ENCODE measurements around the gene GATC. TPM values are rescaled to one million over a fixed set of nuclear protein-coding genes. Genes with fewer than 3 reads are reported as not detected.

GATC gene
- total and polyA plus RNA-seq, 2 donors (not counting 3 experiments of a cell fraction or from before 2014, with no cell fraction given), result 13.0 to 28.8 TPM

GRCh38 chr12:120412421-120412820 is 33.8 kb upstream of the GATC start:
- TF ChIP-seq POLR2AphosphoS5 (IDR thresholded peaks at IDR 0.05; ENCODE audit: insufficient read depth, low read depth, low read length) (no peak), POLR2A (IDR thresholded peaks at IDR 0.05; ENCODE audit: low read depth, low read length) (no peak), JUN (IDR thresholded peaks at IDR 0.05; ENCODE audit: borderline replicate concordance, insufficient read depth, insufficient read length, low read depth) (no peak), MYC (IDR thresholded peaks at IDR 0.05; ENCODE audit: low read depth, low read length) (no peak), CTCF (IDR thresholded peaks at IDR 0.05; ENCODE audit: extremely low read depth in 1 of 2, insufficient read depth in 1 of 2, low read depth in 1 of 2, low read length in 2 of 2) (no peak), GATA2 (IDR thresholded peaks at IDR 0.05; ENCODE audit: insufficient read depth, insufficient read length, low read depth, low read length) (no peak), EZH2 (IDR thresholded peaks at IDR 0.05; ENCODE audit: borderline replicate concordance, low read depth, low read length, severe bottlenecking) (no peak), FOS (IDR thresholded peaks at IDR 0.05; ENCODE audit: borderline replicate concordance, insufficient read depth, low read length) (no peak), MAX (IDR thresholded peaks at IDR 0.05; ENCODE audit: insufficient read depth, insufficient read length) (no peak)
- H3K9me1 ChIP-seq (replicated peaks; ENCODE audit: control insufficient read depth, extremely low read depth, insufficient read depth, low read length), result no peaks in the 10 kb centered on the region
- no peak overlapping the region for H3K4me3 ChIP-seq (replicated peaks in 1 of 3; ENCODE audit: insufficient read depth in 1 of 3, low read depth in 1 of 3, low read length in 3 of 3)
- DNase-seq (ENCODE audit: low read depth, low spot score) (no peak), FAIRE-seq (no peak)
- H3K9ac ChIP-seq (replicated peaks; ENCODE audit: extremely low read depth, insufficient read depth, low read length), result no peak overlapping the region
- CTCF ChIA-PET, result no interaction called here
- no peak overlapping the region for H3K27ac ChIP-seq (ENCODE audit: insufficient read depth, low read depth, low read length)
- H4K20me1 ChIP-seq (replicated peaks; ENCODE audit: control insufficient read depth, extremely low read depth, insufficient read depth, low read length), result no peaks in the 10 kb centered on the region
- BruUV-seq (replicated peaks), result no TSS peak
- H3K9me3 ChIP-seq (replicated peaks; ENCODE audit: control insufficient read depth, insufficient read depth, low read length), result no peaks in the 10 kb centered on the region
- H3K4me1 ChIP-seq (ENCODE audit: control insufficient read depth, extremely low read depth, insufficient read depth, low read length), result no peaks in the 10 kb centered on the region
- no peak overlapping the region for H2AFZ ChIP-seq (ENCODE audit: low read depth, low read length)
- H3K27me3 ChIP-seq (ENCODE audit: control insufficient read depth in 2 of 2, insufficient read depth in 2 of 2, low read length in 2 of 2), result no peaks in the 10 kb centered on the region
- H3K36me3 ChIP-seq (ENCODE audit: control insufficient read depth in 2 of 2, extremely low read depth in 1 of 2, insufficient read depth in 2 of 2, low read length in 2 of 2), result no peaks in the 10 kb centered on the region
- intact Hi-C loops (cut with micrococcal nuclease) (no loop called here), dilution Hi-C loops (cut with MboI; ENCODE audit: extremely low pct_ligation_motif_present, low sequenced_read_pairs) (no loop called here)
- H3K4me2 ChIP-seq (ENCODE audit: insufficient read depth, low read length), result no peak overlapping the region
- POLR2A ChIA-PET, result no interaction called here
- H3K79me2 ChIP-seq (ENCODE audit: control insufficient read depth, insufficient read depth, low read length), result no peaks in the 10 kb centered on the region

All from endothelial cell of umbilical vein (primary cell).